Stimulated activated CD4-positive, alpha-beta T cell treated with anti-CD3 and anti-CD28 coated beads, Interleukin-4, amount 100 ng/mL, for 24 hours (primary cell): Measurements from ENCODE around the gene ITGAX.

Source experiments
- DNase-seq: peaks from one replicate; pipeline ENCODE4 v3.0.0-alpha.2; 2020

Gene ITGAX

DNA sequence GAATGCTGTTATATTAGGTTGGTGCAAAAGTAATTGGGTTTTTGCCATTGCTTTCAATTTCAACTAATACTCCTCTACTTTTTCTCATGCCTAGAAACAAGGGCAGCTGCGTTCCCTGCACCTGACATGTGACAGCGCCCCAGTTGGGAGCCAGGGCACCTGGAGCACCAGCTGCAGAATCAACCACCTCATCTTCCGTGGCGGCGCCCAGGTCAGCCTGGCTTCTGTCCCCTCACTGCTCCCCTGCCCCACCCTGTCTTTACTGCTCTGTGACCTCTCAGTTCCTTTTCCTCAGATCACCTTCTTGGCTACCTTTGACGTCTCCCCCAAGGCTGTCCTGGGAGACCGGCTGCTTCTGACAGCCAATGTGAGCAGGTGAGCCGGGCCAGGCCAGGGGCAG lies 21.7 kb downstream of the ITGAX start:
- no peak for DNase-seq

DNA sequence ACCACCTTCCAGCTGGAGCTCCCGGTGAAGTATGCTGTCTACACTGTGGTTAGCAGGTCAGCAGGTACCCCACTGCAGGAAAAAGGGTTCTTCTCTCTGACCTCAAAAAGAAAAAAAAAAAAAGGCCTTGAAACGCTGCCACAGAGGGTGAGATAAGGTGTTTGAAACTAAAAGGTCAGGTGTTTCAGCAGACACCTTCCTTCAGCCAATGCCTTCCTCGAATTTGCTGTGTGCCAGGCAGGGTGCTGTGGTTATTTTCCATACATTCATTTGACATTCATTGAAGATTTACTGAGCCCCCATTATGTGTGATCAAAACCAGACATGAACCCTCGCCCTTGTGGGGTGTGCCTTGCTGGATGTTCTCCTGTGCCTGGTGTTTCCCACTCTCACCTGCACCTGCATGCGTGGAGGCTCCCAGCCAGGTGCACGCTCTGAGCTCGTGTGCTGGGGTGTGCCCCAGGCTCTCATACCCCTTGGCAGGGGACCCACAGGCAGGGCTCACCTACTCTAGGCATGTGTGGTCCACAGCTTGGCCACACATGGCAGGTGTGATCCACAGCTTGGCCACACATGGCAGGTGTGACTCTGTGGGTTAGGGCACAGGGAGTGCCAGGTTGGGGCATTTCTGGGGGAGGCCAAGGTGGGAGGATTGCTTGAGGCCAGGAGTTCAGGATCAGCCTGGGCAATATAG lies 22.4 kb downstream of the ITGAX start:
- no peak for DNase-seq

DNA sequence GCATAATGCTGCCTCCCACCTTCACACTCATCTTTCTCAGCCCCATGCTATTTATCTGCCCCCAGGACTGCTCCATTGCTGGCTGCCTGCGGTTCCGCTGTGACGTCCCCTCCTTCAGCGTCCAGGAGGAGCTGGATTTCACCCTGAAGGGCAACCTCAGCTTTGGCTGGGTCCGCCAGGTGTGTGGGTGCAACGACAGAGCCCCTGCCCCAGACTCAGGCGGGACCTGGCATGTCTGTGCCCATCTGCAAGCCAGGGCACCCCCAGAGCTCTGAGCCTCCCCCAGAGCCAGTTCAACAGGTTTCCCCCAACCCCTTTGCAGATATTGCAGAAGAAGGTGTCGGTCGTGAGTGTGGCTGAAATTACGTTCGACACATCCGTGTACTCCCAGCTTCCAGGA lies 25.2 kb downstream of the ITGAX start:
- no peak for DNase-seq

DNA sequence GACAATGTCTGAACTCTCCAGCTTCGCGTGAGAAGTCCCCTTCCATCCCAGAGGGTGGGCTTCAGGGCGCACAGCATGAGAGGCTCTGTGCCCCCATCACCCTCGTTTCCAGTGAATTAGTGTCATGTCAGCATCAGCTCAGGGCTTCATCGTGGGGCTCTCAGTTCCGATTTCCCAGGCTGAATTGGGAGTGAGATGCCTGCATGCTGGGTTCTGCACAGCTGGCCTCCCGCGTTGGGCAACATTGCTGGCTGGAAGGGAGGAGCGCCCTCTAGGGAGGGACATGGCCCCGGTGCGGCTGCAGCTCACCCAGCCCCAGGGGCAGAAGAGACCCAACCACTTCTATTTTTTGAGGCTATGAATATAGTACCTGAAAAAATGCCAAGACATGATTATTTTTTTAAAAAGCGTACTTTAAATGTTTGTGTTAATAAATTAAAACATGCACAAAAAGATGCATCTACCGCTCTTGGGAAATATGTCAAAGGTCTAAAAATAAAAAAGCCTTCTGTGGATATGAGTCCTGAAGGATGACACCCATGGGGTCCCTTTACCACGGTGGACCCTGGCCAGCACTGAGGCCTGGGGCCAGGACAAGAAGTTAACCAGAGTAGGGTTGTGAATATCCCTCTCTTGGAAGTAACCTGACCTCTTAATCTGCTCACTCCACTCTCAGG lies 27.6 kb downstream of the ITGAX start:
- peak; percentile 67 for DNase-seq

DNA sequence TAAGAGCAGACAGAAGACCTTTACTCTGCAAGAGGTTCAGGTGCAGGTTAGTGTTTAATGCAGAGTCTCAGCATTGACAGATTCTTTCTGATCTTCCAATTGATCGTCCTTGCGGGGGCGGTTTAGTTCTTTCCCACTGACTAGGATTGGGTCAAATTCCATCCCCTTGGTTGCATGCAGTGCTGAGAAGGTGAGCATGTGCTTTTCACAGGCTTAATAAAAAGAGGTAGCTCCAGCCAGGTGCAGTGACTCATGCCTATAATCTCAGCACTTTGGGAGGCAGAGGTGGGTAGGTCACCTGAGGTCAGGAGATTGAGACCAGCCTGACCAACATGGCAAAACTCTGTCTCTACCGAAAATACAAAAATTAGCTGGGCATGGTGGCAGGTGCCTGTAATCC lies 30.7 kb downstream of the ITGAX start:
- DNase-seq: no peak

DNA sequence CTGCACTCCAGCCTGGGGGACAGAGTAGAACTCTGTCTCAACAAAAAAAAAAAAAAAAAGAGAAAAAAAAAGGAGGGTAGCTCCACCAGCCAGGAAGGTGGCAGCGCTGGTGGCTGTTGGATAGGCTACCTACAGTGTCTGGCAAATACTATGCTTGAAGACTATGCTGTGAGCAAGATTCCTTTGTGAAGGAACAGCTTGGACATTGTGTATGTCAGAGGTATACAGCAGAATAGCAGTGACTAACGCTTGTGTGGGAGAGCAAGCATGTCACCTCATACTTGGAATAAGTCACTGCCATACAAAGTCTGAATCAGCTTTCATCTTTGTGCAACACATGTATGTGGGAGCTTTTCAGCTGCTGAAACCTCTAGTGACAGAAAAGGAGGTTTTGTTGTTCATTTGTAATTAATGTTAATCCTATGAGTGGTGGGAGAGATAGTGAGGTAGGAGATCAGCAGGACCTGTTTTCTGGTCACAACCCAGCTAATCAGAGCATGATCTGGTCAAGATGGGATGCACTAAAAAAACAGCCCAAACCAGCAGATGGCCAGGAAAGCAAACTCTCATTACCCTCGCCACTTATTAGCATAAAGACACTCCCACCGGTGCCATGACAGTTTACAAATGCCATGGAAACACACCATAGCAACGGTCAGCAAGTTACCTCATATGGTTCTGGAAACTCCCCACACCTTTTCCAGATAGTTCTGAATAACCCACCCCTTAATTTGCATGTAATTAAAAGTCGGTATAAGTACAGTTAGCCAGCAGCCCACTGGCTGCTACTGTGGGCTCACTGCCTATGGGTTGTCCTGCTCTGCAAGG lies 31.4 kb downstream of the ITGAX start:
- peak; percentile 54 for DNase-seq

DNA sequence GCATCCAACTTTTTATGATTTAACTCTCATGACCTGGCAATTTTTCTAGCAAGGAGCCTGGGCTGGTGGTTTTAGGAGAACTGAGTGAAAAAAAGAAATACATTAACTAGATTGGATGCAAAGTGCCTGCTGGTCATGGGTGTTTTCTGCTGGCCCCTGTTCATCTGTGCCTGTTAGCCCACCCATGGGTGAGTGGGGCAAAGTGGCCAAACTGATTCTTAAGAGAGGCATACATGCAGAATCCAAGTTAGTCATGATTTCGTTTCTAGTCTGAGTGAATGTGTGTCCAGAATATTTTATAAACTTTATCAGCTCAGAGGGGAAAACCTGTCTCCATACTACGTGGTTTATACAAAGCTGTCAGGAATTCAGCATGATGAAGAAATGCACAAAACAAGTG lies 33.6 kb downstream of the ITGAX start:
- no peak for DNase-seq

DNA sequence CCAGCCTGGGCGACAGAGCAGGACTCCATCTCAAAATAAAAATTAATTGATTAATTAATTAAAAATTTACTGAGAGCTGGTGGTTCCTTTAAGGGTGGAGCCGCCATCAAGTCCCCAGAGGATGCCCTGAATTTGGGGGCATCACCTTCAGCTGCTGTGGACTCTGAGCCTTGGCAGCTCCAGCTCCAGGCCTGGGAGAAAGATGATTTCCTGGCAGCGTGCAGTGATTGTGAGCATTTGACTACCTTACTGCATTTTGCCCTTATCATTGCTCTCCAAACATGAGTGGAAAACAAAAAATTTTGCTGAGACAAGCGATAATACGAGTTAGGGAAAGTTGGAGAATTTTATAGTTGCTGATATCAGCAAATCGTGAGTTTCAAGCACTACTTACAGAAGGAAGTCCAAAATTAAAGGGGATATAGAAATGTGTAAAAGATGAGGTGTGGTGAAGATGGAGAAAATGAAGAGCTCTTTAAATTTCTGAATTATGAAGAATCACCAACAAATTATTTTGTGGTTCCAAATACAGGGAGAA lies 35.6 kb downstream of the ITGAX start:
- DNase-seq: no peak

DNA sequence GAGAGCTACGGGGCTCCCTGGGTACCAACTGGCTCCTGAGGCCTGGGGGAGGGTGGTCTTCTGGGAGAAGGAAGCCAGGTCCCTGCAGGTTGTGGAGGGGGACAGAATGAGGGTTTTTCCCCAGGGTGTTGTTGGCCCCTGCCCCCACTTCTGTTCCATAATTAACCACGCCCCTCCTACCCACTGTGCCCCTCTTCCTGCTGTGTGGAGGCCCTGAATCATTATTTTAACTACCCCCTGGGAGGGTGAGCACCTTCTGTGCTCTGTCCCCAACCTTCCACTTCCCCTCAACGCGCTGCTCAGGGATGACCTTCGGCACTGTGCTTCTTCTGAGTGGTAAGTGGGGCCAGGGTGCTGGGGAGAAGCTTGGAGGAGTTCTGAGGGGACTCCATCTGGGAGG lies 38.1 kb downstream of the ITGAX start, which contains the start of gene ITGAD:
Gene ITGAD (plus strand): TSS at position 280 of the 400 bp plus-strand sequence. CDS start 26 bp downstream, at position 306.
- DNase-seq: no peak

DNA sequence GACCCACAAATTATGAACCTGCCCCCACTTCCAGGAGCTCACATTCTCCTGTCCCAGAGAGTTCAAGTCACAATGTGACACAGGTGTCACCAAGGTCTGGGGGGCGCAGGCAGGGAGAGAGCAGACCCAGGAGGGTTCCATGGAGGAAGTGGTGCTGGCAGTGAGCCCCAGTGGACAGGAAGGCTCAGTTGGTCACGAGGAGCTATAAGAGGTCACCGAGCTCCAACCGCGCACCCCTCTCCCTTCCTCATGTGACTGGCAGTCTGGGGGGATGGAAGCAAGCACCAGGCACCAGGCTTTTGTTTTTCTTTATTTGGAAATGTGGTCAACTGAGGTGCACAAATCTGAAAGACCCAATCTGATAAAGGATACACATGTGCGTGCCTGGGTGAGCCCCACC lies 40.7 kb downstream of the ITGAX start:
- DNase-seq: no peak

DNA sequence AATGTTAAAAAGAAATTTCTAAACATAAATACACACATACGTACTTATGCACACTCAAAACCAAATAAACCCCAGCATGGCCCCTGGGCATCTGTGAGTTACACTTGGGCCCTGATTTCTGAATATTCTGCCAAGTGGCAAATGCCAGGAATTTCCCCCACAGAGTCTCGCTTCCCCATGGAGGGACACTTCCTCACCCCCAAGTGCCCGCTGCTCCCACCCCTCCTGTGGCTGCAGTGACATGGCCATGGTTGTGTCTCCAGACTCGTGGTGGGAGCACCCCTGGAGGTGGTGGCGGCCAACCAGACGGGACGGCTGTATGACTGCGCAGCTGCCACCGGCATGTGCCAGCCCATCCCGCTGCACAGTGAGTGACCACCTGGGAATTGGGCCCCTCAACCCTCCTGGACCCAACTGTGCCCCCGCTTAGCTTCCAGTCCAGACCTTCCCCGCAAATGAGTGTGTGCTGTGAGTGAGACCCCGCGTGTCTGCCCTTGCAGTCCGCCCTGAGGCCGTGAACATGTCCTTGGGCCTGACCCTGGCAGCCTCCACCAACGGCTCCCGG lies 42.2 kb downstream of the ITGAX start:
- no peak for DNase-seq

DNA sequence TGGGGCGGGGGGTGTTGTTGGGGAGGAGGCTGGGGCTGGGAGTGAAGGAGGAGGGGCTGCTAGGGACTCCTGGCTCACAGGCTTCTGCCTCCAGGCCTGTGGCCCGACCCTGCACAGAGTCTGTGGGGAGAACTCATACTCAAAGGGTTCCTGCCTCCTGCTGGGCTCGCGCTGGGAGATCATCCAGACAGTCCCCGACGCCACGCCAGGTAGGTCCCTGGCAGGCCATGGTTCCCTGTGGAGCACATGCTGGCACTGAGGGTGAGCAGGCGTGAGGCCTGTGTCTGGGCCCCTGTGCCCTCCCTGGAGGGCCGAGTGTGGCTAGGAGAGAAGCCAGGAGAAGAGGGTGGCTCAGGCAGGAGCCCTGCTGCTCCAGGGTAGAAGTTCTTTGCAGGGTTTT lies 42.7 kb downstream of the ITGAX start:
- DNase-seq: no peak

DNA sequence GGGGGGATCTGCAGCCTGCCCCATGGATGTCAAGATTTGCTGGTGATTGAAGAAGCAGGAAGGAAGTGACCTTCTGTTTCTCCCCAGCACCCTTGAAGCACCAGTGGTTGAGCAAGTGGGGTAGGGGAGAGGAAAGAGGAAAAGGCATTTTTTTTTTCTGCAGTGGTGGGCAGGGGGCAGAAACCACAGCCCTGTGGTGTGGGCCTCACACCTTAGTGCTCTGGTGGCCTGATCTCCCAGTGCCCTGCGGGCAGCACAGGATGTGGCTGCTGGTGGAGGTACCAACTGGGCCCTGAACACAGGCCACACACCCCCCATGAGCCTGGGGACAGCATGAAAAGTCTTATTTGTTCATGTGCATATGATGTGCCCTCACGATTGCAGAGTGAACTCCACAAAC lies 45.2 kb downstream of the ITGAX start:
- DNase-seq: no peak

DNA sequence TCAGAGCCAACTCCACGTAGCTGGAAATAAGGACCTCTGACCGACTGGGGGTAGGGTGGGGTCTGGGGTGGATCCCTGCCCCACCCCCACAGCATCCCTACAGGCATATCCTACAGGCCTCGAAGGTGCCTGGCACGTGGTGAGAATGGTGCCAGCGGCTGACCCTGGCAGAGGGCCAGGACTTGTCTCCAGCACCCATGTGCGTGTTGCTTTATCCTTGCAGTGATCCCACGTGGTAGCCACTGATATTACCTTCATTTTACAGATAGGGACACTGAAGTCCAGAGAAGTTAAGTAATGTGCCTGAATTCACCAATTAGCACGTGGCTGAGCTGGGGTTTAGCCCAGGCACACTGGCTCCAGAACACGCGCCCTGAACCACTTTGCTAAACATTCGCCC lies 46.5 kb downstream of the ITGAX start:
- no peak for DNase-seq

DNA sequence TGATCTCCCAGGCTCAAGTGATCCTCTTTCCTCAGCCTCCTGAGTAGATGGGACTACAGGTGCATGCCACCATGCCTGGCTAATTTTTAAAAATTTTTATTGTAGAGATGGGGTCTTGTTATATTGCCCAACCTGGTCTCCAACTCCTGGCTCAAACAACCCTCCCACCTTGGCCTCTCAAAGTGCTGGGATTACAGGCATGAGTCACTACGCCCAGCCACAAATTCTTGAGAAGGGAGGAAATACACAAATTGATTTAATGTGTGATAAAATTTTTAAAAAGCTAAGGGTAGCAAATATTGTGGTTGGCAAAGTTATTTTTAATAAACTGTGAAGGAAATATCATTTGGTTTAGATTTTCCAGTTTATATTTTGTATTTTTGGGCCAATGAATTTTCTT lies 47.7 kb downstream of the ITGAX start:
- DNase-seq: no peak

DNA sequence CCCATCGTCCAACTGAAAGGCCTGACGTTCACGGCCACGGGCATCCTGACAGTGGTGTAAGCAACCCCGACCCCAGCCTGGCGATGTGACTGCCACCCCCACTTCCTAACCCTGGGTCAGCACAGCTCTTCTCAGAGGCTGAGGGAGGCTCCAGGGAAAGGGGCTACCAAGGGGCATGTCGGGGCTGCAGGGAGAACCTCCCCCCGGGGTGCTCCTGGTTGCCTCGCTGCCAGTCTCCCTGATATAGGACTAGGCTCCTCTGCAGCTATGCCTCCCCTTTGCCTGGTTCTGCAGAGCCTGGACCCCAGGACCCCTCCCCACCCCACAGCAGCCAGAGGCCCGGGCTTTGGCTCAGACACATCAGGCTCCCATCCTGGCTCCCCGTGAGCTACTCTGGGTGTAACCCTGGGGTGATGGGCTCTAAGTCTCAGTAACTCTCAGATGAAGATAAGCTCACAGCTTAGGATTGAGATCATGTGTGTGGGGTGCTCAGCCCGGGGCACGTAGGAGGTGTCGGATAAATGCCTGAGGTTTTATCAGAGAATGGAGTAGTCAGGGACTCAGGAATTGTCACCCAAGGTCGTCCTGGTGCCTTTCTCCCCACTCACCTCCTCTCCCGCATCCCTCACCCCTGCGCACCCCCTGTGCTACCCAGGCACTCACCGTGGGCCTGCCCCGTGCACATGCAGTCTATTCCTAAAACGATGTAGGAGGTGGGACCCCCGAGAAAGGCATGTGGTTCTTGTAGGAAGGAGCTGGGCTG lies 48.8 kb downstream of the ITGAX start:
- no peak for DNase-seq

DNA sequence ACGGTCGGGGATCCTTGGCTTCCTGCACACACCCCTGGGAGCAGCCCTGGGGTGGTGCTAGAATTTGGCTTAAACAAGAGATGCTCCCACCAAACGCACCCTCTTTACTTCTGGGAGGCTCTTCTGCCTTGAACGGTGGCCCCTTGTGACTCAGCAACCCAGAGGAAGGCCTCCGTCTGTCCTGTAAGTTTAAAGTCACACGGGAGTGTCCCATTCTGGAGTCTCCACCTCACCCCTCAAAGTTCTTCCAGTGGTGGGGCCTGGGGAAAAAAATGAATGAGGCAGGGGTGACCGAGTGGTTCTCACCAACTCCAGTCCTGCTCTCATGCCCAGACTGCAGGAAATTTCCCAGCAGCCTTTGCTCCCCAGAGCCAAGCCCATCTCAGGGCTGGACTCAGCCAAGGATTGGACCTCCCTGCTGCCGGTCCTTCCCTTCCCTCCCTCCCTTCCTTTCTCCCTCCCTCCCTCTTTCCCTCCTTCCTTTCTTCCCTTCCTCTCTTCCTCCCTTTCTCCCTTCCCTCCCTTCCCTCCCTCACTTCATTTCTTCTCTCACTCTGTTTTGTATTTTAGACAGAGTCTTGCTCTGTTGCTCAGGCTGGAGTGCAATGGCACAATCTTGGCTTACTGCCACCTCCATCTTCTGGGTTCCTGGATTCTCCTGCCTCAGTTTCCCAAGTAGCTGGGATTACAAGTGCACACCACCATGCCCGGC lies 49.5 kb downstream of the ITGAX start:
- DNase-seq: no peak

DNA sequence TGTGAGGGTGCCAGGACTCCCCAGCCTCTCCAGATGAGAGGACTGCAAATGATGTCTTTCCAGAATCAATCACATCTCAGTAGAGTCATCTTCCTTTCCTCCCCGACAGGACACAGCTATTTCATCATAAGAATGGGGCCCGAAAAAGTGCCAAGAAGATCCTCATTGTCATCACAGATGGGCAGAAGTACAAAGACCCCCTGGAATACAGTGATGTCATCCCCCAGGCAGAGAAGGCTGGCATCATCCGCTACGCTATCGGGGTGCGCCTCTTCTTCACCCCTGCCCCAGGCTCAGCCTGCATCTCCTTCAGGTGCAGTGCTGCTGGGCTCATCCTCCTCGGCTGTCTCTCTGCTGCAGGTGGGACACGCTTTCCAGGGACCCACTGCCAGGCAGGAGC lies 52.4 kb downstream of the ITGAX start:
- no peak for DNase-seq

DNA sequence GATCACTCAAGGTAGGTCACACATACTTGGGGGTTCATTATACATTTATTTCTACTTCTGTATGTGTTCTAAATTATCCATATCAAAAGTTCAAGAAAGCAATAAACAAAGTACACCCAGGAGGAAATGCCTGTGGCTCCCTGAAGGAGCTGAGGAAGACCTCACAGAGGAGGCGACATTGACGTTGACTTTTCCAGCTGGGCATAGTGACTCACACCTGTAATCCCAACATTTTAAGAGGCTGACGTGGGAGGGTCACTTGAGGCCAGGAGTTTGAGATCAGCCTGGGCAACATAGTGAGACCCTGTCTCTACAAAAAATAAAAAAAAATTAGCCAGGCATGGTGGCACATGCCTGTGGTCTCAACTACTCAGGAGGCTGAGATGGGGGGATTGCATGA lies 54.5 kb downstream of the ITGAX start:
- DNase-seq: no peak

DNA sequence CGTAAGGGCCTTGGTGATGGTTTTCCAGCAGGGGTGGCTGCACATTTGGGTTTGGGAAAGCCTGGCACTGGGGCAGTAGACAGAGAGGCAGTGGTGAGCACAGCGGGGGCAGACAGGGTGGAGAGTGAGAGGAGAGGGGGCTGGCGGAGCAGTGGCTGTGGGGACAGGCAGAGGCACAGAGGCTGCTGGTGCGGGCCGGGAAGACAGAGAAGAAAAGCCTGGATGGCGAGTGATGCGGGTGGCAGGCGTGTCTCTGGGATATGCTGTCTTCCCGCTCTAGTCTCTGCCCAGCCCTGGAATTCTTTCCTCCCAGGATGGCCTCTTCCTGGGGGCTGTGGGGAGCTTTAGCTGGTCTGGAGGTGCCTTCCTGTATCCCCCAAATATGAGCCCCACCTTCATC lies 55.1 kb downstream of the ITGAX start:
- DNase-seq: no peak

DNA sequence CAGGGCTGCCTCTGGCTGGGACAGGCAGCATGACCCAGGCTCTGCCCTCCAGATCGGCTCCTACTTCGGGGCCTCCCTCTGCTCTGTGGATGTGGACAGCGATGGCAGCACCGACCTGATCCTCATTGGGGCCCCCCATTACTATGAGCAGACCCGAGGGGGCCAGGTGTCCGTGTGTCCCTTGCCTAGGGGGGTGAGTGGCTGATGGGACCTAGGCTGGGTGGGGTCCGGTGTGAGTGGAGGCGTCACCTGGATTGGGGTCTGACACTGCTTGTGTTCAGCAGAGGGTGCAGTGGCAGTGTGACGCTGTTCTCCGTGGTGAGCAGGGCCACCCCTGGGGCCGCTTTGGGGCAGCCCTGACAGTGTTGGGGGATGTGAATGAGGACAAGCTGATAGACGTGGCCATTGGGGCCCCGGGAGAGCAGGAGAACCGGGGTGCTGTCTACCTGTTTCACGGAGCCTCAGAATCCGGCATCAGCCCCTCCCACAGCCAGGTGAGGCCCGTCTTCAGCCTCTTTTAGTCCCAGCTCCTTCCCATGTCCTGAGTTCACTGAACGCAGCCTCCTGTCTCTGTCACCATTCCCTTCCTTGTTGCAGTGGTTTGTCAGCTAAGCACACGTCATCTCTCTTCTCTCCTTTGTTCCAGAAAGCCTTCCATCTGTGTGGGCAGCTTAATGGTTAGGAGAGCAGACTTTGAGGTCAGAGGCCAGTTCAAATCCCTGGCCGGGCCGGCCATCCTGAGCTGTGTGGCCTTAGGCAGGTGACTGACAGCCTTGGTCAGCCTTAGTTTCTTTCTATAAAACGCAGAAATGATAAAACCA lies 56.3 kb downstream of the ITGAX start:
- DNase-seq: no peak
